OCI-LY7 (cell line): ENCODE results near the gene SRGAP2C. TPM values are rescaled to one million over a fixed set of nuclear protein-coding genes. Genes with fewer than 3 reads are reported as not detected.
"Not testable (repeated sequence)": the region's sequence is repeated elsewhere in the genome, so short reads cannot be mapped to it uniquely, and the experiment has no call there.

Experiments
- BruUV-seq: library from RNA; stranded (reverse); fragments of 400-500 nt; replicated peaks from 2 replicates; lab custom pipeline; 2021; lab: Mats Ljungman, UMichigan
- CTCF ChIA-PET: fragments of 300-600 bp; sonication (Branson Sonifier 250); formaldehyde crosslinking; loops from one replicate; lab custom pipeline; 2022; ENCODE audit warnings: antibody characterized with exemption; ENCODE audit not compliant: unreplicated experiment; lab: Charles Lee
- POLR2A ChIA-PET: fragments of 300-600 bp; sonication (Branson Sonifier 250); formaldehyde crosslinking; loops from one replicate; lab custom pipeline; 2022; ENCODE audit warnings: antibody characterized with exemption; lab: Charles Lee
- DNase-seq: peaks from one replicate; pipeline ENCODE4 v3.0.0-alpha.2; 2015; ENCODE audit warnings: low spot score
- H2AFZ ChIP-seq: fragments of 200-600 bp; sonication (generic), shearing (Covaris generic); 2 replicates; pipeline ENCODE4 v1.6.1; 2014; ENCODE audit warnings: mild to moderate bottlenecking, antibody characterized with exemption, low read length, moderate library complexity
- H3K27ac ChIP-seq: fragments of 200-600 bp; sonication (generic); 2 replicates; pipeline ENCODE4 v1.5.1; 2014; ENCODE audit warnings: mixed run types, low read depth, mild to moderate bottlenecking, moderate library complexity, low read length, inconsistent platforms; ENCODE audit not compliant: poor library complexity, severe bottlenecking
- H3K36me3 ChIP-seq: fragments of 200-600 bp; sonication (generic); 2 replicates; pipeline ENCODE4 v1.6.1; 2014; ENCODE audit warnings: mild to moderate bottlenecking, antibody characterized with exemption, low read length, moderate library complexity, mixed read lengths; ENCODE audit not compliant: insufficient read depth
- H3K4me1 ChIP-seq: fragments of 200-600 bp; sonication (generic); 2 replicates; pipeline ENCODE4 v1.5.1; 2014; ENCODE audit warnings: mild to moderate bottlenecking, low read length; ENCODE audit not compliant: insufficient read depth, poor library complexity, severe bottlenecking
- H3K4me2 ChIP-seq: fragments of 200-600 bp; sonication (generic); 2 replicates; pipeline ENCODE4 v1.6.1; 2014; ENCODE audit warnings: mild to moderate bottlenecking, low read length
- H3K4me3 ChIP-seq: fragments of 200-600 bp; sonication (generic); 2 replicates; pipeline ENCODE4 v1.5.1; 2014; ENCODE audit warnings: mild to moderate bottlenecking, low read depth, low read length; ENCODE audit not compliant: poor library complexity, severe bottlenecking
- H3K79me2 ChIP-seq: fragments of 200-600 bp; sonication (generic); 2 replicates; pipeline ENCODE4 v1.6.1; 2016; ENCODE audit warnings: low read depth, mild to moderate bottlenecking, low read length, moderate library complexity, mixed read lengths; ENCODE audit not compliant: insufficient read depth
- H3K9me2 ChIP-seq: fragments of 200-600 bp; sonication (generic); 2 replicates; pipeline ENCODE4 v1.6.1; 2016; ENCODE audit warnings: mild to moderate bottlenecking, low read length, mixed read lengths; ENCODE audit not compliant: insufficient read depth
- H3K9me3 ChIP-seq: fragments of 200-600 bp; sonication (generic); 2 replicates; pipeline ENCODE4 v1.6.1; 2014; ENCODE audit warnings: mild to moderate bottlenecking, mixed run types, low read length, mixed read lengths
- H4K20me1 ChIP-seq: fragments of 200-600 bp; sonication (generic); 2 replicates; pipeline ENCODE4 v1.6.1; 2014; ENCODE audit warnings: mild to moderate bottlenecking, antibody characterized with exemption, low read length, moderate library complexity, mixed read lengths; ENCODE audit not compliant: insufficient read depth
- intact Hi-C: fragments of 100-400 bp; cut with micrococcal nuclease; formaldehyde crosslinking; loops from one replicate; pipeline ENCODE4 v1.10.0; 2022; ENCODE audit not compliant: unreplicated experiment
- total RNA-seq, 2 experiments: library from RNA; depleted of rRNA in 1 of 2; stranded (reverse); fragments of >200 nt in 1 of 2; shearing (Covaris generic) in 1 of 2; gene quantifications; 2 replicates each; pipeline ENCODE4 v1.2.3, GENCODE V29; 2014 to 2022

SRGAP2C gene
- total RNA-seq, 2 experiments from 2014 or later: 6.8 to 30.7 TPM

DNA sequence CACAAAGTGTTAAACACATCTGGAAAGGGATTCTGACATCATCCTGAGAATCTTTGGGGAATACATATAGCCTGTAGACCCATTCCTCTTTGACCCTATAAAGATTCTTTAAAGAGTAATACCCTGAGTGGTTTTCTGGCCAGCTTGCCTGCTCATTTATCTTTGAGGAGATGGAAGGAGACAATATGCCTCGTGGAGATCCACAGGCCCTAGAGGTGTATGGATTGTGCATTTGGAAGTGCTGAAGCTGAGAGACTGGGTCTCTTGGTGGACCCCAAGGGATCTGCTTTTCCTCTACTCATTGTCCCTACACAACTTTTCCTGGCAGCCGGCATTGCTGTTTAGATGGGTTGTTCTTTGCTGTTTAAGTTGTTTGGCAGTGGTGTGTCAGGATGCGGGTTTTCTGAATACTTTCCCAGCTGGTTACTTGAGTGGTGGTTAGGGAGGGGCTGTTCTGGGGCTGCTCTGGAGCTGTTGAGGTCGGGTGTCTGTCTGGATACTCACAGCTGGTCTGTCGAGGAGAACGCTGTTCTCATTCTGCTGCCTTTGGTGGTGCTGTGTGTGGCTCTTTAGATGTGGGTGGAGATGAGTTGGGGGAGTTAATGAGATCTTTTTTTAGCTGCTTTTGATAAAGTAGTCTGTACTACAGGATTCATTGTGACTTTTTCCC, 49.5 kb downstream of the SRGAP2C start:
- H3K4me3 ChIP-seq, H3K36me3 ChIP-seq, H3K27ac ChIP-seq, H3K9me3 ChIP-seq, CTCF ChIA-PET, intact Hi-C loops, POLR2A ChIA-PET, H2AFZ ChIP-seq, H3K79me2 ChIP-seq, H3K9me2 ChIP-seq, H3K4me1 ChIP-seq, DNase-seq, BruUV-seq, H4K20me1 ChIP-seq, H3K4me2 ChIP-seq: not testable (repeated sequence)

DNA sequence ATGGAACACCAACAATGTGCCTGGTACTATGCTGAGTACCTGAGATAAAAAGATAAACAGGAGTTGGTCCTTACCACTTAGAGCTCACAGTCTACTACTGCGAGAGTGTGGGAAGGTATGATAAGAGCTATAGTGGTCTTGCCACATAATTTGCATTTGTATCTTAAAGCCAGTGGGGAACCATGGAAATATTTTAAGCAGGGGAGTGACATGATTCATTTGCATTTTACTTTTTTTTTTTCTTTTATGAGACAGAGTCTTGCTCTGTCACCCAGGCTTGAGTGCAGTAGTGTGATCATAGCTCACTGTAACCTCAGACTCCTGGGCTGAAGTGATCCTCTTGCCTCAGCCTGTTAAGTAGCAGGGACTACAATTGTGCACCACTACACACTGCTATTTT, 53.6 kb downstream of the SRGAP2C start:
- H3K79me2 ChIP-seq, H3K9me3 ChIP-seq, DNase-seq, H3K4me3 ChIP-seq, H3K27ac ChIP-seq, BruUV-seq, H3K9me2 ChIP-seq, H2AFZ ChIP-seq, H3K4me1 ChIP-seq, H3K4me2 ChIP-seq, intact Hi-C loops, H3K36me3 ChIP-seq, POLR2A ChIA-PET, H4K20me1 ChIP-seq, CTCF ChIA-PET: not testable (repeated sequence)

DNA sequence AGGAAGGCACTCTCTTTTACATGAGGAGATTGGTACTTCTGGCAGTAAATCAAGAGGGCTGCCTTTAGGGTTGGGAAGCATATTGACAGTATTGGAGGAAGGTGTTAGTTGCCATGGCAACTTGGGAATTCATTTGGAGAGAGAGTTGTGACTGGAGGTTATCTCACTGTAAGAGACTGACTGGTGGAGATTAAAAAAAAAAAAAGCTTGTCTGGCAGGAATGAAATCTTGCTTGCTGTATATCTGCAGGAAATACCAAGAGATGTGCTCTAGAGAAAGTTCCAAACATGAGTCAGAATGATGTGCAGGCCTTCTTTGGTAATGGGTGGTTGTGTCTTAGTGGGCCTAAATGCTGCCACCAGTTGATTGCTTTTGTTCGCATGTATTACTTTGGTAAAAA, 59.1 kb downstream of the SRGAP2C start:
- H3K9me3 ChIP-seq, H3K9me2 ChIP-seq, H3K36me3 ChIP-seq, H3K79me2 ChIP-seq, H2AFZ ChIP-seq, DNase-seq, CTCF ChIA-PET, H3K27ac ChIP-seq, H3K4me1 ChIP-seq, H3K4me3 ChIP-seq, H3K4me2 ChIP-seq, BruUV-seq, H4K20me1 ChIP-seq, intact Hi-C loops, POLR2A ChIA-PET: not testable (repeated sequence)

DNA sequence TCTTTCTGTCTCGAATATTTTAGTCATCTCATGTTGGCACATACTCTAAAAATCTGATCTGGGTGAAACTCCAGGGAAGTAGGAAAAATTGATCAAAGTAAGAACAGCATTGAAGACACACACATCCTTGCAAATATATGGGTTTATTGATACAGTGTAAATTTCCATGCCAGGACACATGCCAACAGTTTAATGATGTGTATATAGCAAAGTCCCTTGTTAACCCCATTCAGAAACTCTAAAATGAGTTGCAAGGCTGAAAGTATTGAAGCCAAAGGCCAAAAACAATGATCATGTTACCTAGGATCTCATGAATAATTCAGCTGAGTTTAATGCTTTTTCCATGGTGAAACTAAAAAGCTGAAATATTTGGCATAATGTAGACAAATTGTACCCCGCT, 61.6 kb downstream of the SRGAP2C start:
- H3K9me3 ChIP-seq, H3K4me1 ChIP-seq, intact Hi-C loops, H3K79me2 ChIP-seq, CTCF ChIA-PET, H3K9me2 ChIP-seq, H4K20me1 ChIP-seq, H3K4me3 ChIP-seq, H3K27ac ChIP-seq, POLR2A ChIA-PET, H3K36me3 ChIP-seq, H3K4me2 ChIP-seq, H2AFZ ChIP-seq, DNase-seq, BruUV-seq: not testable (repeated sequence)

DNA sequence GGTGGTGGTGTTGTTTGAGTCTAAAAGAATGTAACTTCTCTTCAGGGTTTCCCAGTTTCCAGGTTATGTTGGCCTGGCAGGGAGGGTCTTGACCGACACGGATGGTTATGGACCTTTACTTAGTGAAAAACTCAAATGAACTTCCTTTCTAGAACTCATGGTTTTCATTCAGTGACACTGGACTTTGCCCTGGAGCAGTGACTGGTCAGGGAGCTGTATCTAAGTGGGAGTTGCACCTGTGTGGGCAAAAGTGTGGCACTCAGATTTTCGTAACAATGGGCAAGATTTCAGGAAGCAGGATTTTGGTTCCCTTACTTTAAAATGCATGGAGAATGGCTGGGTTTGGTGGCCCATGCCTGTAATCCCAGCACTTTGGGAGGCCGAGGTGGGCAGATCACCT, 67.9 kb downstream of the SRGAP2C start:
- not testable (repeated sequence) for BruUV-seq

DNA sequence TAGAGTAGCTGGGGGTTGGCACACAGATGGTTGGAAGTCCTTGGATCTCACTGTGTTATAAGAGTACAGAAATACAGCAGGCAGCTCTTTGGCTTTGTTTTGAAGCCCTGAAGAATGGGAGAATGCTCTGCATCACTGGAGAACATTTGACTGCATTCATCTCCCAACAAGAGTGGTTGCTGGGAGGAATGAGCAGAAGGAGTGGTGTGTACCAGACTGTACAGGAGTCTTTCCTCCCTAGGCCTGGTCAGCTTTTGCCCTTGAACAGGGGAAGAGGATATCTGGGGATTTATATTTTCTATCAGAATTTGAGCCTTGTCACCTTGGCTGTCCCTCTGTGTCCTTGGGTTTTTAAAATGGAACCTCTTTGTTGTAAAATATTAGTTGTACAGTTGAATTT, 69.8 kb downstream of the SRGAP2C start:
- H3K4me3 ChIP-seq, POLR2A ChIA-PET, H3K4me2 ChIP-seq, H3K27ac ChIP-seq, intact Hi-C loops, H3K79me2 ChIP-seq, H2AFZ ChIP-seq, H3K4me1 ChIP-seq, H3K9me3 ChIP-seq, H4K20me1 ChIP-seq, H3K9me2 ChIP-seq, CTCF ChIA-PET, DNase-seq, H3K36me3 ChIP-seq, BruUV-seq: not testable (repeated sequence)

More for the DNA sequence above, 67.9 kb downstream of the SRGAP2C start:
- H3K4me2 ChIP-seq, POLR2A ChIA-PET, DNase-seq, H3K4me3 ChIP-seq, H3K79me2 ChIP-seq, H2AFZ ChIP-seq, intact Hi-C loops, H3K36me3 ChIP-seq, H3K9me3 ChIP-seq, CTCF ChIA-PET, H4K20me1 ChIP-seq, H3K9me2 ChIP-seq, H3K27ac ChIP-seq, H3K4me1 ChIP-seq: not testable (repeated sequence)
